ENCODE data around the gene CRMP1. TPM values are rescaled to one million over a fixed set of nuclear protein-coding genes. Genes with fewer than 3 reads are reported as not detected.

CRMP1 gene
- total RNA-seq, 1 experiment from 2014 or later, result not detected

DNA sequence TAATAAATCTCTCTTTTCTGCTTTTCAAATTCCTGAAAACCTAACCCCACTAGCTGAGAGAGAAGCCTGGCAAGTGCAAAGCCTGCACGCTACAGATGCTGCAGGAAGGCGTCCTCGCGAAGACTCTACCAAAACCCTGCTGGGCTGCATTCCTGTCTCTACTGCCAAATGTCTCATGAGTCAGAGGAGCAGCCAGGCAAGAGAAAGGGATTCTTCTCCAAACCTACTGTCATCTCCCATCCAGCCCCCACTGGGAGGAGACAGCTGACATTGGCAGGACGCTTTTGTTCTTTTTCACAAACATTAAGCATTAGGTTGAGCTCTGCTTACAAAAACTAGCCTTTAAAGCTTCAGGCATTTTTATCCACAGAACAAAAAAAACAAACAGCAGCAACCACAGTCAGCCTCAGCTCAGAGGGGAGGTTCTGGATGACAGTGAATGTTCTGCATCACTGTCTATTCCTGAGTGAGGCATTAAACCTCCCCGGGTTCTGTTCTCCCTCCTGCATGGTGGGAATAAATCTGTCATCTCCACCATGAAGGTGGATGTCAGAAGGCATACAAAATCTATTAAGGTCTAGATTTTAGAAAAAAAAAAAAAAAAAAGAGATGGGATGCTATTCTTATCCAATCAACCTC, 18.0 kb downstream of the CRMP1 start:
- Mint-ChIP-seq H3K36me3 (ENCODE audit: insufficient read depth, unreplicated experiment) (no peaks in the 10 kb centered on the region), H3K27ac (ENCODE audit: unreplicated experiment) (no peak overlapping the region), H3K4me1 (ENCODE audit: low read depth, unreplicated experiment) (no peaks in the 10 kb centered on the region), H3K9me3 (ENCODE audit: low read depth, unreplicated experiment) (peaks cover 2% of the 10 kb centered on the region), H3K4me3 (ENCODE audit: low read depth, unreplicated experiment) (no peak overlapping the region), H3K27me3 (ENCODE audit: unreplicated experiment) (no peaks in the 10 kb centered on the region)
- TF ChIP-seq, protein P1, sequence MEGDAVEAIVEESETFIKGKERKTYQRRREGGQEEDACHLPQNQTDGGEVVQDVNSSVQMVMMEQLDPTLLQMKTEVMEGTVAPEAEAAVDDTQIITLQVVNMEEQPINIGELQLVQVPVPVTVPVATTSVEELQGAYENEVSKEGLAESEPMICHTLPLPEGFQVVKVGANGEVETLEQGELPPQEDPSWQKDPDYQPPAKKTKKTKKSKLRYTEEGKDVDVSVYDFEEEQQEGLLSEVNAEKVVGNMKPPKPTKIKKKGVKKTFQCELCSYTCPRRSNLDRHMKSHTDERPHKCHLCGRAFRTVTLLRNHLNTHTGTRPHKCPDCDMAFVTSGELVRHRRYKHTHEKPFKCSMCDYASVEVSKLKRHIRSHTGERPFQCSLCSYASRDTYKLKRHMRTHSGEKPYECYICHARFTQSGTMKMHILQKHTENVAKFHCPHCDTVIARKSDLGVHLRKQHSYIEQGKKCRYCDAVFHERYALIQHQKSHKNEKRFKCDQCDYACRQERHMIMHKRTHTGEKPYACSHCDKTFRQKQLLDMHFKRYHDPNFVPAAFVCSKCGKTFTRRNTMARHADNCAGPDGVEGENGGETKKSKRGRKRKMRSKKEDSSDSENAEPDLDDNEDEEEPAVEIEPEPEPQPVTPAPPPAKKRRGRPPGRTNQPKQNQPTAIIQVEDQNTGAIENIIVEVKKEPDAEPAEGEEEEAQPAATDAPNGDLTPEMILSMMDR (IDR thresholded peaks at IDR 0.05; ENCODE audit: unreplicated experiment), result no peak
- intact Hi-C loops (cut with micrococcal nuclease; ENCODE audit: unreplicated experiment), result no loop called here
- CTCF ChIA-PET, result interaction anchor here (0.7 kb wide), 1 partner anchor 16 kb away, joined by 4 read pairs; no protein-coding TSS in a partner anchor
- no peak for DNase-seq
- BruUV-seq (replicated peaks), result no TSS peak

DNA sequence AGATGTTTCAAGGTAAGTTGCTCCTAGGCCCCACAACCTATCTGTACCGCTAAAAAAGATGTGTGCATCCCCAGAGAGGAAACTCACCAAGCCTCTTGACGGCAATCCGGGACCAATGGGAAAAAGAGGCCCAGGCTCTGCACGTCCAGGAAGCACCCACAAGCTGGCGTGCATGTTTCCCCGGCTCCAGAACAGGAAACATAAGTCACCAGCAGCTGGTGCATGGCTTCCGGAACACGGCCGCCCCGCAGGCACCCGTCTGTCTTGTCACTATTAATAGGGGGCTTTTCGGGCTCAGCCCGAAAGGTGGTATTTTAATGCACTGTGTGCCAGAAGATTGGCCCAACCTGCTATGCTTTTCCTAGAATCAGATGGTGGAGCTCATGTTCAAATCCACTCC, 22.2 kb downstream of the CRMP1 start:
- BruUV-seq (replicated peaks), result no TSS peak
- H3K9me3 Mint-ChIP-seq (ENCODE audit: low read depth, unreplicated experiment), result no peaks in the 10 kb centered on the region
- TF ChIP-seq, protein P1 (IDR thresholded peaks at IDR 0.05; ENCODE audit: unreplicated experiment), result no peak
- no peaks in the 10 kb centered on the region for H3K4me1 Mint-ChIP-seq (ENCODE audit: low read depth, unreplicated experiment)
- H3K4me3 Mint-ChIP-seq (ENCODE audit: low read depth, unreplicated experiment), result no peak overlapping the region
- intact Hi-C loops (cut with micrococcal nuclease; ENCODE audit: unreplicated experiment), result no loop called here
- H3K36me3 Mint-ChIP-seq (ENCODE audit: insufficient read depth, unreplicated experiment), result no peaks in the 10 kb centered on the region
- no peak overlapping the region for H3K27ac Mint-ChIP-seq (ENCODE audit: unreplicated experiment)
- CTCF ChIA-PET, result no interaction called here
- no peak for DNase-seq
- no peaks in the 10 kb centered on the region for H3K27me3 Mint-ChIP-seq (ENCODE audit: unreplicated experiment)

DNA sequence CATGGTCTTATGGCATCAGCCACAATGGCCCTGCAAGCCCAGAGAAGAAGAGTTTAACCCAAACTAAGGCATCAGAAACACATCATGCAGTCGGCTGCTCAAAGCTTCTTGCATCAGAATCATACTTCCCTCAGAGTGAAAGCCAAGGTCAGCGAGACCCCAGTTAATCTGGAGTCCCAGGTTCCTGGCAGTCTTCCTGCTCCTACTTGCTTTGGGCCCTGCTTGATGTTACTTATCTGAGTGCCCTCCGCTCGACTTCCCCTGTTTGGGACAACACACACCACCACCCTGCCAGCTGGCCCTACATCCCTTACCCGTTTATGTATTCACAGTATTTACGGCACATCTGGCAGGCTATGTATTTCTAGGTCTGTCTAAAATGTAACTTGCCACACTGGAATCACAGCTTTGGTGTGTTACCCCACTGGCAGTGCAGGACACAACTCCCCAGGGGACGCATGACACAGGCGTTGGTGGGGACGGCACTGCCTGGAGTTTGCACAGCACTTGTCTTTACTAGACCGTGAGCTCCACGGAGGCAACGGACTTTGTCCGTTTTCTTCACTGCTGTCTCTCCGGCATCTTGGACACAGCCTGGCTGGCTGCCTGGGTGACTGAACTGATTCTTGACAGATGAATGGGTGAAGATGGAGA, 22.8 kb downstream of the CRMP1 start:
- H3K9me3 Mint-ChIP-seq (ENCODE audit: low read depth, unreplicated experiment), result no peaks in the 10 kb centered on the region
- BruUV-seq (replicated peaks), result no TSS peak
- no peak for DNase-seq
- CTCF ChIA-PET, result no interaction called here
- TF ChIP-seq, protein P1 (IDR thresholded peaks at IDR 0.05; ENCODE audit: unreplicated experiment), result no peak
- intact Hi-C loops (cut with micrococcal nuclease; ENCODE audit: unreplicated experiment), result no loop called here
- H3K36me3 Mint-ChIP-seq (ENCODE audit: insufficient read depth, unreplicated experiment), result no peaks in the 10 kb centered on the region
- no peak overlapping the region for H3K4me3 Mint-ChIP-seq (ENCODE audit: low read depth, unreplicated experiment)
- no peaks in the 10 kb centered on the region for H3K27me3 Mint-ChIP-seq (ENCODE audit: unreplicated experiment)
- no peak overlapping the region for H3K27ac Mint-ChIP-seq (ENCODE audit: unreplicated experiment)
- no peaks in the 10 kb centered on the region for H3K4me1 Mint-ChIP-seq (ENCODE audit: low read depth, unreplicated experiment)

DNA sequence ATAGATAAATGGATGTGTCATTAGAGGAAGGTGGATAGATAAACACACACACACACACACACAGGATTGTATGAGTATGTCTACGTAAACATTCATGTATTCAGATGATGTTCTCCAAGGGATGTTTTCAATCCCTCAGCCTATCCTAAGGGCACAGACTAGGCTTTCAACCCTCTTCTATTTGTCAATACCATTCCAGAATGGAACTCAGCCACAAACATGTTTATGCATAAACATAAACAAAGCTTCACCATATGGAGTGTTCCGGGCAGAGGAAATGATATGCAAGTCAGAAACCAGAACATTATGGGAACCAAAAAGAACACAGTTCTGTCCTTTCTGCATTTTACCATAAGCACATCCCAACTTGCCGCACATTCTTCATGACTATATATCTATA, 25.0 kb downstream of the CRMP1 start:
- H3K4me3 Mint-ChIP-seq (ENCODE audit: low read depth, unreplicated experiment), result no peak overlapping the region
- no peaks in the 10 kb centered on the region for H3K27me3 Mint-ChIP-seq (ENCODE audit: unreplicated experiment)
- H3K36me3 Mint-ChIP-seq (ENCODE audit: insufficient read depth, unreplicated experiment), result no peaks in the 10 kb centered on the region
- intact Hi-C loops (cut with micrococcal nuclease; ENCODE audit: unreplicated experiment), result no loop called here
- no TSS peak for BruUV-seq (replicated peaks)
- H3K9me3 Mint-ChIP-seq (ENCODE audit: low read depth, unreplicated experiment), result no peaks in the 10 kb centered on the region
- no peak overlapping the region for H3K27ac Mint-ChIP-seq (ENCODE audit: unreplicated experiment)
- CTCF ChIA-PET, result no interaction called here
- DNase-seq, result no peak
- TF ChIP-seq, protein P1 (IDR thresholded peaks at IDR 0.05; ENCODE audit: unreplicated experiment), result no peak
- no peaks in the 10 kb centered on the region for H3K4me1 Mint-ChIP-seq (ENCODE audit: low read depth, unreplicated experiment)

Data from Calu3 (cell line).